ENCODE data around the gene UCHL3. TPM values are rescaled to one million over a fixed set of nuclear protein-coding genes. Genes with fewer than 3 reads are reported as not detected.
"Not testable (repeated sequence)": the region's sequence is repeated elsewhere in the genome, so short reads cannot be mapped to it uniquely, and the experiment has no call there.

UCHL3 gene
- total RNA-seq, 4 donors from 2014 or later = 24.9 to 48.5 (median 38.8) TPM

GRCh38 chr13:75541961-75542360, 7.6 kb upstream of the UCHL3 start:
- 78% methylated on average over 1 of the region's 1 CpG for WGBS
- Histone ChIP-seq H3K27me3 (no peaks in the 10 kb centered on the region), H3K27ac (no peak overlapping the region), H3K4me3 (no peak overlapping the region), H3K9me3 (no peaks in the 10 kb centered on the region), H3K4me1 (peaks cover 7% of the 10 kb centered on the region), H3K36me3 (no peaks in the 10 kb centered on the region)
- TF ChIP-seq POLR2A (IDR thresholded peaks at IDR 0.05) (no peak), EP300 (IDR thresholded peaks at IDR 0.05) (no peak), CTCF (IDR thresholded peaks at IDR 0.05) (no peak), POLR2AphosphoS5 (IDR thresholded peaks at IDR 0.05) (no peak)
- no peak for DNase-seq (ENCODE audit: low spot score in 2 of 2)

GRCh38 chr13:75544681-75545330, 4.8 kb upstream of the UCHL3 start:
- Histone ChIP-seq H3K36me3 (no peaks in the 10 kb centered on the region), H3K27ac (no peak overlapping the region), H3K4me3 (no peak overlapping the region), H3K27me3 (no peaks in the 10 kb centered on the region), H3K4me1 (peaks cover 5% of the 10 kb centered on the region), H3K9me3 (no peaks in the 10 kb centered on the region)
- DNase-seq (ENCODE audit: low spot score in 2 of 2) = no peak
- TF ChIP-seq POLR2A (IDR thresholded peaks at IDR 0.05) (no peak), POLR2AphosphoS5 (IDR thresholded peaks at IDR 0.05) (no peak), CTCF (IDR thresholded peaks at IDR 0.05) (no peak), EP300 (IDR thresholded peaks at IDR 0.05) (no peak)
- 69% methylated on average over 10 of the region's 10 CpGs for WGBS

- H3K27ac ChIP-seq; H3K9me3 ChIP-seq; H3K4me1 ChIP-seq; H3K36me3 ChIP-seq; H3K27me3 ChIP-seq; H3K4me3 ChIP-seq; DNase-seq (ENCODE audit: low spot score in 2 of 2): not testable (repeated sequence)
- 85% methylated on average over 14 of the region's 14 CpGs for WGBS
These were observed 4.2 kb upstream of the UCHL3 start for GRCh38 chr13:75545386-75545785.

- Histone ChIP-seq H3K9me3 (no peaks in the 10 kb centered on the region), H3K4me3 (no peak overlapping the region), H3K27ac (no peak overlapping the region), H3K27me3 (no peaks in the 10 kb centered on the region), H3K4me1 (peaks cover 19% of the 10 kb centered on the region), H3K36me3 (no peaks in the 10 kb centered on the region)
- DNase-seq (ENCODE audit: low spot score in 2 of 2) = no peak
- TF ChIP-seq EP300 (IDR thresholded peaks at IDR 0.05) = no peak
- no peak for TF ChIP-seq POLR2A (IDR thresholded peaks at IDR 0.05)
- TF ChIP-seq CTCF (IDR thresholded peaks at IDR 0.05) = no peak
- TF ChIP-seq POLR2AphosphoS5 (IDR thresholded peaks at IDR 0.05) = no peak
- 84% methylated on average over 3 of the region's 3 CpGs for WGBS
These were observed 1.7 kb upstream of the UCHL3 start for GRCh38 chr13:75547917-75548316.

- peaks cover 13% of the 10 kb centered on the region for H3K36me3 ChIP-seq
- H3K27me3 ChIP-seq = no peaks in the 10 kb centered on the region
- H3K4me3 ChIP-seq = peak overlapping the region; percentile 88
- H3K27ac ChIP-seq = peak overlapping the region; percentile 88
- WGBS = 1% methylated on average over 10 of the region's 10 CpGs
- no peak for TF ChIP-seq CTCF (IDR thresholded peaks at IDR 0.05)
- TF ChIP-seq EP300 (IDR thresholded peaks at IDR 0.05) = no peak
- TF ChIP-seq POLR2AphosphoS5 (IDR thresholded peaks at IDR 0.05) = no peak
- TF ChIP-seq POLR2A (IDR thresholded peaks at IDR 0.05) = no peak
- peaks cover 19% of the 10 kb centered on the region for H3K4me1 ChIP-seq
- H3K9me3 ChIP-seq = no peaks in the 10 kb centered on the region
- no peak for DNase-seq (ENCODE audit: low spot score in 2 of 2)
These were observed 572 bp downstream of the UCHL3 start for GRCh38 chr13:75550159-75550567.

- no peak overlapping the region for H3K27ac ChIP-seq
- H3K4me3 ChIP-seq = no peak overlapping the region
- H3K27me3 ChIP-seq = no peaks in the 10 kb centered on the region
- TF ChIP-seq POLR2A (IDR thresholded peaks at IDR 0.05) (no peak), POLR2AphosphoS5 (IDR thresholded peaks at IDR 0.05) (no peak), CTCF (IDR thresholded peaks at IDR 0.05) (no peak), EP300 (IDR thresholded peaks at IDR 0.05) (no peak)
- WGBS = 100% methylated on average over 1 of the region's 1 CpG
- H3K36me3 ChIP-seq = peaks cover 15% of the 10 kb centered on the region
- peaks cover 14% of the 10 kb centered on the region for H3K4me1 ChIP-seq
- DNase-seq (ENCODE audit: low spot score in 2 of 2) = no peak
- H3K9me3 ChIP-seq = no peaks in the 10 kb centered on the region
These were observed 4.9 kb downstream of the UCHL3 start for GRCh38 chr13:75554464-75554863.

Data from suprapubic skin (tissue), 4 donors.